GM12801 (cell line): ENCODE results near the gene DDX27.

Experiments
- CTCF ChIP-seq: IDR thresholded peaks from one replicate; pipeline ENCODE4 v1.5.1; 2011; ENCODE audit warnings: control low read depth; ENCODE audit not compliant: insufficient read length; ENCODE audit errors: extremely low read depth

DDX27 gene

GRCh38 chr20:49281913-49282467, 62.8 kb downstream of the DDX27 start:
- TF ChIP-seq CTCF: no peak

- no peak for TF ChIP-seq CTCF
Observed at GRCh38 chr20:49282584-49283171, 63.5 kb downstream of the DDX27 start.

GRCh38 chr20:49283176-49283702, 64.0 kb downstream of the DDX27 start:
- TF ChIP-seq CTCF: no peak

GRCh38 chr20:49283703-49284625, 64.7 kb downstream of the DDX27 start:
- no peak for TF ChIP-seq CTCF

GRCh38 chr20:49284818-49285217, 65.6 kb downstream of the DDX27 start:
- TF ChIP-seq CTCF: no peak

- no peak for TF ChIP-seq CTCF
Observed at GRCh38 chr20:49285233-49285668, 66.0 kb downstream of the DDX27 start.

- TF ChIP-seq CTCF: no peak
Observed at GRCh38 chr20:49285813-49286494, 66.7 kb downstream of the DDX27 start.
